ENCODE measurements around the gene GOLGA8T. TPM values are rescaled to one million over a fixed set of nuclear protein-coding genes. Genes with fewer than 3 reads are reported as not detected.
"Not testable (repeated sequence)": the region's sequence is repeated elsewhere in the genome, so short reads cannot be mapped to it uniquely, and the experiment has no call there.

GOLGA8T gene, protein sequence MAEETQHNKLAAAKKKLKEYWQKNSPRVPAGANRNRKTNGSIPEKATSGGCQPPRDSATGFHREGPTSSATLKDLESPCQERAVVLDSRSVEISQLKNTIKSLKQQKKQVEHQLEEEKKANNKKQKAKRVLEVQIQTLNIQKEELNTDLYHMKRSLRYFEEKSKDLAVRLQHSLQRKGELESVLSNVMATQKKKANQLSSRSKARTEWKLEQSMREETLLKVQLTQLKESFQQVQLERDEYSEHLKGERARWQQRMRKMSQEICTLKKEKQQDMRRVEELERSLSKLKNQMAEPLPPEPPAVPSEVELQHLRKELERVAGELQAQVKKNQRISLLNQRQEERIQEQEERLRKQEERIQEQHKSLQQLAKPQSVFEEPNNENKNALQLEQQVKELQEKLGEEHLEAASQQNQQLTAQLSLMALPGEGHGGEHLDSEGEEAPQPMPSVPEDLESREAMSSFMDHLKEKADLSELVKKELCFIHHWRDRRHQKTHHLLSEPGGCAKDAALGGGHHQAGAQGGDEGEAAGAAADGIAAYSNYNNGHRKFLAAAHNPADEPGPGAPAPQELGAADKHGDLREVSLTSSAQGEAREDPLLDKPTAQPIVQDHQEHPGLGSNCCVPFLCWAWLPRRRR
- total RNA-seq (2021; ENCODE audit: unreplicated experiment) (not detected), Bru-seq, nascent RNA (percentile 22 among the genes with signal in this experiment), BruChase-seq, experiment 1, labeled RNA remaining after a 6-hour chase (percentile 22 among the genes with signal in this experiment), BruChase-seq, experiment 2, labeled RNA remaining after a 2-hour chase (percentile 29 among the genes with signal in this experiment)
- polyA plus RNA-seq (2012) = 0.19 and 0.26 TPM in 2 replicates
- long read RNA-seq = 0 reads

- CTCF ChIA-PET; H3K9me3 ChIP-seq (ENCODE audit: control insufficient read depth in 1 of 2, insufficient read depth in 1 of 2, low read depth in 1 of 2, low read length in 2 of 2); intact Hi-C loops (cut with micrococcal nuclease); H3K4me1 ChIP-seq (ENCODE audit: control insufficient read depth in 1 of 2, insufficient read depth in 2 of 2, low read length in 2 of 2); H3K36me3 ChIP-seq (ENCODE audit: control insufficient read depth in 1 of 2, insufficient read depth in 2 of 2, low read length in 2 of 2); H3K9ac ChIP-seq (ENCODE audit: low read length); H4K20me1 ChIP-seq (ENCODE audit: insufficient read depth); BruUV-seq (replicated peaks); RAD21 ChIA-PET (ENCODE audit: low non-redundant PET in 1 of 2, low total read pairs in 2 of 2, uncharacterized antibody in 2 of 2, unreplicated experiment in 2 of 2); H3K27me3 ChIP-seq (ENCODE audit: insufficient read depth, low read length); H3K27ac ChIP-seq (ENCODE audit: low read depth, low read length); H2AFZ ChIP-seq (ENCODE audit: low read depth, low read length, poor library complexity, severe bottlenecking); H3K79me2 ChIP-seq (ENCODE audit: insufficient read depth, low read length); POLR2A ChIA-PET; H3K9me2 ChIP-seq (ENCODE audit: insufficient read depth); DNase-seq (ENCODE audit: low read depth, low spot score); H3K4me3 ChIP-seq (replicated peaks in 1 of 2; ENCODE audit: low read depth in 1 of 2, low read length in 2 of 2); ATAC-seq; H3K4me2 ChIP-seq (ENCODE audit: low read length): not testable (repeated sequence)
Measured at GRCh38 chr15:30134751-30135150, at the start of gene GOLGA8T. GOLGA8T (plus strand) TSS chr15:30135051; CDS start chr15:30135149, 98 bp downstream.

DNA sequence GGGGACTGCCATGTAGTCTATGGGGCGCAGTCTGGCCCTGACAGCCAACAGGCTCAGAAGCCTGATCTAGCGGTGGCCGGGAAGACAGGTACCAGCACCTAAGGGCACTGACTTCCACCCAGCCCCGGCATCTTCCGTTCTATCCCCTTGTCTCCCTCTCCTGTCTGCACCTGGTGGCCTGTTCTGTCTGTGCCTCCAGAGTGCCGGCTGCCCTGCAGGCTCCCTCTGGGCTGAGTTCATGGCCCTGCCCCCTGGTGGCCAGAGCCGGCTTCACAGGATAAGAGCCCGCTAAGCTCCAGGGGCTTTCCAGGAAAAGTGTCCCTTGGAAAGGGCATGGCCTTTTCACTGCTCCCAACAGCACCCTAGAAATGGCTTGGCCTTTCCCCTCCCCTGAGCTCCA is 37.0 kb upstream of the GOLGA8T start:
- H3K4me3 ChIP-seq (replicated peaks in 1 of 2; ENCODE audit: low read depth in 1 of 2, low read length in 2 of 2); H3K27me3 ChIP-seq (ENCODE audit: insufficient read depth, low read length); POLR2A ChIA-PET; intact Hi-C loops (cut with micrococcal nuclease); DNase-seq (ENCODE audit: low read depth, low spot score); RAD21 ChIA-PET (ENCODE audit: low non-redundant PET in 1 of 2, low total read pairs in 2 of 2, uncharacterized antibody in 2 of 2, unreplicated experiment in 2 of 2); H3K9me2 ChIP-seq (ENCODE audit: insufficient read depth); H3K9me3 ChIP-seq (ENCODE audit: control insufficient read depth in 1 of 2, insufficient read depth in 1 of 2, low read depth in 1 of 2, low read length in 2 of 2); H3K4me1 ChIP-seq (ENCODE audit: control insufficient read depth in 1 of 2, insufficient read depth in 2 of 2, low read length in 2 of 2); H3K79me2 ChIP-seq (ENCODE audit: insufficient read depth, low read length); H3K9ac ChIP-seq (ENCODE audit: low read length); H3K27ac ChIP-seq (ENCODE audit: low read depth, low read length); CTCF ChIA-PET; BruUV-seq (replicated peaks); H4K20me1 ChIP-seq (ENCODE audit: insufficient read depth); H3K4me2 ChIP-seq (ENCODE audit: low read length); H3K36me3 ChIP-seq (ENCODE audit: control insufficient read depth in 1 of 2, insufficient read depth in 2 of 2, low read length in 2 of 2); H2AFZ ChIP-seq (ENCODE audit: low read depth, low read length, poor library complexity, severe bottlenecking): not testable (repeated sequence)
- ATAC-seq = peak; percentile 90

DNA sequence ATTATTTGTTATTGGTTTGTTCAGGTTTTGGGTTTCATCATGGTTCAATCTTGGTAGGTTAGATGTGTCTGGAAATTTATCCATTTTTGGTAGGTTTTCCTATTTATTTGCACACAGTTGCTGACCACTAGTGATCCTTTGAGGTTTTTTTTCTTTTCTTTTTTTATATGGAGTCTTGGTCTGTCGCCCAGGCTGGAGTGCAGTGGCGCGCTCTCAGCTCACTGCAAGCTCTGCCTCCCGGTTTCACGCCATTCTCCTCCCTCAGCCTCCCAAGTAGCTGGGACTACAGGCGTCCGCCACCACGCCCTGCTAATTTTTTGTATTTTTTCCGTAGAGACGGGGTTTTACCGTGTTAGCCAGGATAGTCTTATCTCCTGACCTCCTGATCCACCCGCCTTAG is 32.0 kb upstream of the GOLGA8T start:
- H3K9me3 ChIP-seq (ENCODE audit: control insufficient read depth in 1 of 2, insufficient read depth in 1 of 2, low read depth in 1 of 2, low read length in 2 of 2); CTCF ChIA-PET; RAD21 ChIA-PET (ENCODE audit: low non-redundant PET in 1 of 2, low total read pairs in 2 of 2, uncharacterized antibody in 2 of 2, unreplicated experiment in 2 of 2); POLR2A ChIA-PET; DNase-seq (ENCODE audit: low read depth, low spot score); H3K9me2 ChIP-seq (ENCODE audit: insufficient read depth); H3K36me3 ChIP-seq (ENCODE audit: control insufficient read depth in 1 of 2, insufficient read depth in 2 of 2, low read length in 2 of 2); ATAC-seq; H3K79me2 ChIP-seq (ENCODE audit: insufficient read depth, low read length); intact Hi-C loops (cut with micrococcal nuclease); H2AFZ ChIP-seq (ENCODE audit: low read depth, low read length, poor library complexity, severe bottlenecking); H3K4me1 ChIP-seq (ENCODE audit: control insufficient read depth in 1 of 2, insufficient read depth in 2 of 2, low read length in 2 of 2); H3K4me3 ChIP-seq (replicated peaks in 1 of 2; ENCODE audit: low read depth in 1 of 2, low read length in 2 of 2); H4K20me1 ChIP-seq (ENCODE audit: insufficient read depth); BruUV-seq (replicated peaks); H3K27ac ChIP-seq (ENCODE audit: low read depth, low read length); H3K27me3 ChIP-seq (ENCODE audit: insufficient read depth, low read length); H3K9ac ChIP-seq (ENCODE audit: low read length); H3K4me2 ChIP-seq (ENCODE audit: low read length): not testable (repeated sequence)

DNA sequence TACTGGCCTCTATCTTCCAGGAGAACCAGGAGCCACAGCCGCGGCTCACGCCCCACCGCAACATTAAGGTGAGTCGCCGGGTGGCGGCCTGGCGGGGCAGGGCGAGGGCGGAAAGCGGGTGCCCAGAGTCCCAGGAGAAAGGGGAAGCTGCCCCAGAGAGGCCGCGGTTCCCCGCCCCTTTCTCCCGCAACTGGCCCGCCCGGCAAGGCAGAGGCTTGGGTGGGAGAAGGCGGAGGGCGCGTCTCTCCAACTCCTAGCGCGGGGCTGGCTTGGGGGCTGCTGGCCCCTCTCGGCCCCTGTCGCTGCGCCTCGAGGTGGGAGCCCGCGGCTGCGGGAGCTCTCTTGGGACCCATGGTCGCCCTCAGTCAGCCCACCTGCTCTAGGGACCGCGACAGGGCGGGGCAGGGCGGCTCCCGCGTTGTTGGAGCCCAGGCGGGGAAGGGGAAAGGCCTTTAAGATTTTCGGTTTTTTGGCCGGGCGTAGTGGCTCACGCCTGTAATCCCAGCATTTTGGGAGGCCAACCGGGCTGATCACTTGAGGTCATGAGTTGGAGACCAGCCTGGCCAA is 30.8 kb upstream of the GOLGA8T start:
- intact Hi-C loops (cut with micrococcal nuclease); H2AFZ ChIP-seq (ENCODE audit: low read depth, low read length, poor library complexity, severe bottlenecking); RAD21 ChIA-PET (ENCODE audit: low non-redundant PET in 1 of 2, low total read pairs in 2 of 2, uncharacterized antibody in 2 of 2, unreplicated experiment in 2 of 2); H3K4me3 ChIP-seq (replicated peaks in 1 of 2; ENCODE audit: low read depth in 1 of 2, low read length in 2 of 2); H3K27me3 ChIP-seq (ENCODE audit: insufficient read depth, low read length); BruUV-seq (replicated peaks); H3K27ac ChIP-seq (ENCODE audit: low read depth, low read length); H3K9me3 ChIP-seq (ENCODE audit: control insufficient read depth in 1 of 2, insufficient read depth in 1 of 2, low read depth in 1 of 2, low read length in 2 of 2); H3K79me2 ChIP-seq (ENCODE audit: insufficient read depth, low read length); H4K20me1 ChIP-seq (ENCODE audit: insufficient read depth); POLR2A ChIA-PET; H3K9me2 ChIP-seq (ENCODE audit: insufficient read depth); CTCF ChIA-PET; DNase-seq (ENCODE audit: low read depth, low spot score); H3K36me3 ChIP-seq (ENCODE audit: control insufficient read depth in 1 of 2, insufficient read depth in 2 of 2, low read length in 2 of 2); H3K4me1 ChIP-seq (ENCODE audit: control insufficient read depth in 1 of 2, insufficient read depth in 2 of 2, low read length in 2 of 2); H3K4me2 ChIP-seq (ENCODE audit: low read length); H3K9ac ChIP-seq (ENCODE audit: low read length): not testable (repeated sequence)
- peak; percentile 82 for ATAC-seq

Measured in HCT116 (cell line).